CD4-positive, alpha-beta T cell treated with Interleukin-17A for 4 hours (primary cell): ENCODE measurements around the gene BTG4.
A peak's percentile ranks its signal among the peaks of the same experiment; 100 is the strongest.

Source experiments
- DNase-seq: peaks from one replicate; pipeline ENCODE4 v3.0.0-alpha.2; 2020; ENCODE audit warnings: mixed read lengths

The BTG4 gene

GRCh38 chr11:111452817-111453552 is 59.2 kb downstream of the BTG4 start:
- DNase-seq = no peak

DNA sequence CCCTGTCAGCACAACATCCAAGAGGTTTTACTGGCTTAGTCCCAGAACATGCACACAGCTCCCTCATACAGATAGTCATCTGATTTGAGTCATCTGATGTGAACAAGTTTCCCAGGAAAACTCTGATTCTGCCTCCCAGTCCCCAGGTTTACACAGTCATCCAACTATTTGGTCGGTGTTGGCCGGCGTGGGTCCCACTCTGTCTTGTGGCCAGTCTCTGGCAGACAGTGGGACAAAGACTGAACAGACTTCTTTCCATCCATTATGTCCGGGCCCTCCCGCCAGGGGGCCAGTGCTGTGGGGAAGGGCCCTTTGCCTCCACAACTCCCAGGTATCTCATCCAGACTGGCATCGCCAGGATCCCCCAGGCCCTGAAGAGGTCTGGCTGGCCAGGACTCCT is 60.0 kb downstream of the BTG4 start:
- DNase-seq = no peak

- DNase-seq = no peak
These were observed 61.5 kb downstream of the BTG4 start for GRCh38 chr11:111450480-111451320.

- no peak for DNase-seq
These were observed 62.3 kb downstream of the BTG4 start for GRCh38 chr11:111449696-111450479.

DNA sequence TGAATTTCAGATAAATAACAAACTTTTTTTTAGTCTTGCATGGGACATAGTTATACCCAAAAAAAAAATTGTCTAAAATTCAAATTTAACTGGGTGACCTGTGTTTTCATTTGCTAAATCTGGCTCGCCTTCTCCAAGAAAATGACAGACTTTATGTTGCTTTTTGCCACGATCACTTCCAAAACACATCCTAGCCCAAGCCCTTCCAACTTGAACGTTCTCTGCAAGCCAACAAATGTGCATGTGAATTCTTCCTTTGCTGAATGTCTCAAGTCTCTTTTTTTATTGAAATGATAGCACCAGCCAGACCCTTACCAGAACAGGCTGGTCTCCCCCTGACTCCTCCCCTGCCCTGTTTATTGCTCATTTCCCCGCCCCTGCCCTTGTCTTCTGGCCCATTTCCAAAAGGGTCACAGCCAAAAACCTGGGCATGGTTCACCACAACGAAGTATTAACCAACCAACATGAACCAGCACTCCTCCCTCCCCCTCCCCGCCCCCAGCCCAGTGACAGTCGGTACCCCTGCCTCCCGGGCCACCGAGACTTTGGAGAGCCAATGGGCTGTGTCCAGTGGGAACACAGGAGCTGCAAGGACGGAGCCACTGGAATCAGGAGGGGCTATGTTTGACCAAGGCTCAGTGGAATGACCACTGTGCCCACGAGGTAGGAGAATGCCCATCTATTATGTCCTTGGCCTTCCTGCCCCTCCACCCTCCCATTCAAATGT is 63.2 kb downstream of the BTG4 start:
- no peak for DNase-seq

DNA sequence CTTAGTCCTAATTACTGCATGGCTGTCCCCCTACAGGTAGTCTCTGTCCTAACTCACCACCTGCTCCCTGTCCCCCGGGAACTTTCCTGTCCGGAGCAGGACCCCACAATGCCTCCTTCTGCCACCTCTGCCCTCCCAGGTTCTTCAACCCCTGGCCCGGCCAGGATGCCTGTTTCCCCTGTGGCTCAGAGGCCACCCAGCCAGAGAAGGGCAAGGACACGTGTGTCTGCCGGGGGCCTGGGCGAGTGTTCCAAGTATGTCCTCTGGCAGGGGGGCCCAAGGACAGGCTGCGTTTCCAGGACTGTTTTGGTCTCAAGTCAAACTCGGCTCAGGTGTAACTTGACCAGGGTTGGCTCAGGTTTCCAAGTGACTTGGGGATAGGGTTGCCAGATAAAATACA is 63.8 kb downstream of the BTG4 start:
- no peak for DNase-seq

GRCh38 chr11:111447931-111448330 is 64.3 kb downstream of the BTG4 start:
- no peak for DNase-seq

DNA sequence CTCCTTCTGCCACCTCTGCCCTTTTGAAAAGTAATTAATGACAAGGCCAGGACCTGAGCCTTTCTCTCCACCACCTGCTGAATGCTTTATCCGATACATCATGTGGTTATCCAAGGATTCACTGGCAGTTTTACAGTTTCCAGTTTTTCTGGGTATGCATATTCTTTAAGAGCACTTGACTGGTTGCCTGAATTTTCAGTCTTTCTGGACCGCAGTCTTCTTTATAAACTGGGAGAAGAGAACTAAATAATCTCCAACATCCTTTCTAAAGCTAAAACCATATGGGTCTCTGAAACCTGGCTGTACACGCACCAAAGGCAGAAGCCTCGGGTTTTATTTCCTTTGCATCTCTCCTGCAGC is 65.1 kb downstream of the BTG4 start:
- no peak for DNase-seq

DNA sequence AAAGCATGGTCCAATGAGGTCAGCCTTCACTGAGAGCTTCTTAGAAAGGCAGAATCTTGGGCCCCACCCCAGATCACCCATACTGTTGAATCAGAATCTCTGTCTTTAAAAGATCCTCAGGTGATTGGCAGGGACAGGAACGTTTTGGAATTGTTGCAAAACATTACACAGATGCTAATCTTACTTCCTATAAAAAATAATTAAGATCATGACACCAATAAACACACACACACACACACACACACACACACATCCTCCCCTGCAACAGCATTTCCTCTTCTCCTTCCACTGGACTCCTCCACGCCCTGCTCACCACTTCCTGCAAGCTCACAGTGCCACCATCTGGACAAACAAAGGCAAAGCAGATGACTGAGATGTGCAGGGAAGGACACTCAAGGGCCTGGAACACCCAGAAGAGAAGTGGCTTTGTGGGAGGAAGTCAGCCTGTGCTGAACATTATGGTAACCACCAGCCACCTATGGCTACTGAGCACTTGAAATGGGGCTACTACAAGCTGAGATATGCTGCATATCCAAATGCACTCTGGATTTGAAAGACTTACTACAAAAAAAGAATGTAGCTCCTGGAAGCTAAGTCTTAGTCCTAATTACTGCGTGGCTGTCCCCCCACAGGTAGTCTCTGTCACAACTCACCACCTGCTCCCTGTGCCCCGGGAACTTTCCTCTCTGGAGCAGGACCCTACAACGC is 65.6 kb downstream of the BTG4 start:
- DNase-seq = peak; percentile 81

DNA sequence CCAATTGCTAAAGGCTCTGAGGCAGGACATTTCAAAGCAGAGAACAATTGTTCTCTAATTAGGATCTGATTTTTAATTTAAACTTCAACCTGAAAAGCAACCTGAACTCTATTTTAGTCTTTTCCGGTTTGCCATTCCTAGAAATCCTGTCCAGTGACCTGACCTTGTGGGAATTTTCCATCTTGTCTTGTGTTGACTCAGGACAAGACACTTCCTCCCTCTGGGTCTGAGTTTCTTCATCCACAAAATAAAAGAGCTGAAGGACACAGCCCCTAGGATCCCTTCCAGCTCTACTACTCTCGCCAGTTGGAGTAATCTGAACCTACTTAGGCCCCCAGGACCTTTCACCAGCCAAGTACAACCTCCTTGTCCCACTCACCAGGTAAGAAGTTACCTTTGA is 66.6 kb downstream of the BTG4 start:
- DNase-seq = no peak
